SK-N-SH (cell line): ENCODE measurements around the gene WFDC9. TPM values are rescaled to one million over a fixed set of nuclear protein-coding genes. Genes with fewer than 3 reads are reported as not detected.

Experiments used
- polyA plus RNA-seq, 3 experiments: library from polyadenylated mRNA; depleted of rRNA; stranded (reverse); fragments of >200 nt; gene quantifications; 2 replicates each; pipeline ENCODE4 v1.2.3, GENCODE V29; 2012
- small RNA-seq, 7 experiments: library from RNA; depleted of rRNA; stranded (forward); fragments of <200 nt; gene quantifications; one replicate each; pipeline ENCODE3, GENCODE V24; 2012
- TF ChIP-seq, protein P1 (sequence below): IDR thresholded peaks from 2 replicates; pipeline ENCODE4 v1.4.0; 2012; ENCODE audit warnings: low read depth

Gene WFDC9
- polyA plus RNA-seq, 1 of the 3 experiments (the other 2 are of a cell fraction), result not detected

DNA sequence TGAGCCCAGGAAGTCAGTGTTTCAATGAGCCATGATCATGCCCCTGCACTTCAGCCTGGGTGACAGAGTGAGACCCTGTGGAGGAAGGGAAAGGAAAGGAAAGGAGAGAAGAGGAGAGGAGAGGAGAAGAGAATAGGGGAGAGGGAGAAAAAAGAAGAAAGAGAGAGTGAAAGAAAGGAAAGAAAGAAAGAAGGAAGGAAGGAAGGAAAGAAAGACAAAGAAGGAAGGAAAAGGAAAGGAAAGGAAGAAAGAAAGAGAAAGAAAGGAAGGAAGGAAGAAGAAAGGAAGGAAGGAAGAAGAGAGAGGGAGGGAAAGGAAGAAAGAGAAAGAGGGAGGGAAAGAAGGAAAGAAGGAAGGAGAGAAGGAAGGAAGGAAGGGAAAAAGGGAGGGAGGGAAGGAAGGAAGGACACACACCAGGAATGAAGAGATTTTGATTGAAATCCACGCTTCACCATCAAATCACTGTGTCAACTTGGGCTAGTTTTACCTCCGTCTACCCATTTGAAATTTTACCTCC, 66.3 kb downstream of the WFDC9 start (continued):
- TF ChIP-seq, protein P1, sequence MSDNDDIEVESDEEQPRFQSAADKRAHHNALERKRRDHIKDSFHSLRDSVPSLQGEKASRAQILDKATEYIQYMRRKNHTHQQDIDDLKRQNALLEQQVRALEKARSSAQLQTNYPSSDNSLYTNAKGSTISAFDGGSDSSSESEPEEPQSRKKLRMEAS, result no peak

Small RNA genes lying within 50 kb of the gene (small RNA-seq; reads per million reads assigned to genes)
- 0 reads per million in 7 experiments for gene RNA5SP485

Other genes starting within 250 kb of the WFDC9 start
- gene DBNDD2, start 223.0 kb downstream of the WFDC9 start, polyA plus RNA-seq (2012; rRNA removed), result 22.4 and 24.5 TPM in 2 replicates
- 144 and 149 TPM in 2 replicates for gene PIGT, start 215.1 kb downstream of the WFDC9 start, polyA plus RNA-seq (2012; rRNA removed)
- 0.21 TPM in 1 of 2 replicates, not detected in the other for gene WFDC2, start 161.5 kb downstream of the WFDC9 start, polyA plus RNA-seq (2012; rRNA removed)
- gene SPINT3, start 115.7 kb downstream of the WFDC9 start, polyA plus RNA-seq (2012; rRNA removed), result not detected in 2 replicates
- not detected in 2 replicates for gene WFDC6, start 91.8 kb downstream of the WFDC9 start, polyA plus RNA-seq (2012; rRNA removed)
- gene EPPIN, start 83.9 kb downstream of the WFDC9 start, polyA plus RNA-seq (2012; rRNA removed), result not detected in 2 replicates
- gene WFDC8, start 52.0 kb downstream of the WFDC9 start, polyA plus RNA-seq (2012; rRNA removed), result not detected in 2 replicates
- gene WFDC10A, start 1.5 kb downstream of the WFDC9 start, polyA plus RNA-seq (2012; rRNA removed), result not detected in 2 replicates
- not detected in 2 replicates for gene WFDC11, start 39.0 kb upstream of the WFDC9 start, polyA plus RNA-seq (2012; rRNA removed)
- not detected in 2 replicates for gene WFDC13, start 70.8 kb upstream of the WFDC9 start, polyA plus RNA-seq (2012; rRNA removed)
- gene WFDC10B, start 73.7 kb upstream of the WFDC9 start, polyA plus RNA-seq (2012; rRNA removed), result not detected in 2 replicates
- not detected in 2 replicates for gene SPINT4, start 91.1 kb upstream of the WFDC9 start, polyA plus RNA-seq (2012; rRNA removed)
- 0.76 and 0.97 TPM in 2 replicates for gene WFDC3, start 160.6 kb upstream of the WFDC9 start, polyA plus RNA-seq (2012; rRNA removed)
- gene DNTTIP1, start 160.7 kb upstream of the WFDC9 start, polyA plus RNA-seq (2012; rRNA removed), result 60.0 and 65.8 TPM in 2 replicates
- gene UBE2C, start 181.4 kb upstream of the WFDC9 start, polyA plus RNA-seq (2012; rRNA removed), result 82.8 and 115 TPM in 2 replicates
- 0.57 and 1.1 TPM in 2 replicates for gene TNNC2, start 196.0 kb upstream of the WFDC9 start, polyA plus RNA-seq (2012; rRNA removed)
- gene SNX21, start 202.5 kb upstream of the WFDC9 start, polyA plus RNA-seq (2012; rRNA removed), result 20.6 and 22.1 TPM in 2 replicates
- gene ACOT8, start 226.1 kb upstream of the WFDC9 start, polyA plus RNA-seq (2012; rRNA removed), result 48.4 and 54.8 TPM in 2 replicates
- gene ZSWIM3, start 226.3 kb upstream of the WFDC9 start, polyA plus RNA-seq (2012; rRNA removed), result 2.3 and 2.9 TPM in 2 replicates
- 1.8 and 2.8 TPM in 2 replicates for gene ZSWIM1, start 249.9 kb upstream of the WFDC9 start, polyA plus RNA-seq (2012; rRNA removed)